CD14-positive monocyte (primary cell): Measurements from ENCODE around the gene RASAL3. TPM values are rescaled to one million over a fixed set of nuclear protein-coding genes. Genes with fewer than 3 reads are reported as not detected.

Experiments
- DNase-seq, 3 donors: peaks; one replicate each; pipeline ENCODE4 v3.0.0-alpha.2; 2011 to 2022
- H2AFZ ChIP-seq: 2 replicates; pipeline ENCODE4 v1.6.0; 2012; ENCODE audit warnings: mild to moderate bottlenecking, low read depth, low read length, inconsistent platforms; ENCODE audit not compliant: insufficient read depth, poor library complexity, severe bottlenecking
- H3K27ac ChIP-seq, 2 donors: 1 replicate in 1 of 2; 2 replicates in 1 of 2; pipeline ENCODE4 v1.5.1; 2012 to 2013; ENCODE audit warnings: low read length in 2 of 2, control low read depth in 1 of 2, inconsistent platforms in 1 of 2, low read depth in 1 of 2, mild to moderate bottlenecking in 1 of 2
- H3K27me3 ChIP-seq, 2 donors: one replicate each; pipeline versions ENCODE4 v1.6.0 to v1.6.1; 2011 to 2013; ENCODE audit warnings: low read length in 2 of 2; ENCODE audit not compliant: control insufficient read depth in 2 of 2, insufficient read depth in 2 of 2
- H3K36me3 ChIP-seq, 2 donors: replicated peaks in 1 of 2; 1 replicate in 1 of 2; 2 replicates in 1 of 2; pipeline versions ENCODE4 v1.5.1 to v1.6.1; 2012 to 2013; ENCODE audit warnings: low read length in 2 of 2, control low read depth in 1 of 2, inconsistent platforms in 1 of 2, mild to moderate bottlenecking in 1 of 2; ENCODE audit not compliant: insufficient read depth in 2 of 2, control insufficient read depth in 1 of 2
- H3K4me1 ChIP-seq, 2 donors: 1 replicate in 1 of 2; 2 replicates in 1 of 2; pipeline versions ENCODE4 v1.5.1 to v1.6.1; 2012 to 2013; ENCODE audit warnings: low read length in 2 of 2, control low read depth in 1 of 2, inconsistent platforms in 1 of 2, mild to moderate bottlenecking in 1 of 2, moderate library complexity in 1 of 2; ENCODE audit not compliant: insufficient read depth in 2 of 2, control insufficient read depth in 1 of 2
- H3K4me2 ChIP-seq: replicated peaks from 2 replicates; pipeline ENCODE3; 2012; ENCODE audit warnings: low read length, moderate library complexity, mild to moderate bottlenecking; ENCODE audit not compliant: poor library complexity, severe bottlenecking; ENCODE audit errors: extremely low read depth
- H3K4me3 ChIP-seq, 3 experiments: fragments of 200-600 bp in 1 of 3; sonication (generic) in 1 of 3; replicated peaks in 1 of 3; 1 replicate in 2 of 3; 2 replicates in 1 of 3; pipeline ENCODE4 v1.5.1; 2011 to 2013; ENCODE audit warnings: low read length in 3 of 3, mild to moderate bottlenecking in 3 of 3, control low read depth in 2 of 3, low read depth in 2 of 3, inconsistent platforms in 1 of 3, moderate library complexity in 1 of 3
- H3K79me2 ChIP-seq: 2 replicates; pipeline ENCODE4 v1.6.0; 2012; ENCODE audit warnings: mild to moderate bottlenecking, control low read depth, inconsistent platforms, low read length, moderate library complexity; ENCODE audit not compliant: insufficient read depth
- H3K9ac ChIP-seq: 2 replicates; pipeline ENCODE4 v1.6.0; 2017; ENCODE audit warnings: low read length, mild to moderate bottlenecking; ENCODE audit not compliant: insufficient read depth, poor library complexity, severe bottlenecking
- H3K9me3 ChIP-seq, 2 donors: replicated peaks in 1 of 2; 1 replicate in 1 of 2; 2 replicates in 1 of 2; pipeline versions ENCODE4 v1.5.1 to v1.6.1; 2012 to 2013; ENCODE audit warnings: low read length in 2 of 2, control low read depth in 1 of 2; ENCODE audit not compliant: control insufficient read depth in 1 of 2, insufficient read depth in 1 of 2
- H4K20me1 ChIP-seq: 2 replicates; pipeline ENCODE4 v1.6.0; 2012; ENCODE audit warnings: mild to moderate bottlenecking, low read length, control low read depth, moderate library complexity; ENCODE audit not compliant: insufficient read depth
- H3K27ac Mint-ChIP-seq, 7 donors: one replicate each; pipeline ENCODE4 v1.8.0; 2020; ENCODE audit warnings: mild to moderate bottlenecking in 7 of 7, mixed read lengths in 7 of 7, moderate library complexity in 6 of 7, inconsistent platforms in 2 of 7
- H3K27me3 Mint-ChIP-seq, 3 donors: one replicate each; pipeline ENCODE4 v1.8.0; 2021 to 2022; ENCODE audit warnings: low read depth in 3 of 3, mild to moderate bottlenecking in 3 of 3, mixed read lengths in 3 of 3, moderate library complexity in 3 of 3, inconsistent platforms in 1 of 3
- H3K36me3 Mint-ChIP-seq, 2 donors: one replicate each; pipeline ENCODE4 v1.8.0; 2020; ENCODE audit warnings: mixed read lengths in 2 of 2, inconsistent platforms in 1 of 2, mild to moderate bottlenecking in 1 of 2
- H3K4me1 Mint-ChIP-seq: one replicate; pipeline ENCODE4 v1.8.0; 2020; ENCODE audit warnings: mild to moderate bottlenecking, mixed read lengths
- H3K4me3 Mint-ChIP-seq, 2 donors: one replicate each; pipeline ENCODE4 v1.8.0; 2020; ENCODE audit warnings: mild to moderate bottlenecking in 2 of 2, mixed read lengths in 2 of 2, moderate library complexity in 1 of 2
- H3K9me3 Mint-ChIP-seq, 7 donors: one replicate each; pipeline ENCODE4 v1.8.0; 2020 to 2022; ENCODE audit warnings: mixed read lengths in 7 of 7, mild to moderate bottlenecking in 6 of 7, moderate library complexity in 6 of 7, inconsistent platforms in 2 of 7
- CTCF ChIP-seq: fragments of 200-600 bp; IDR thresholded peaks from one replicate; pipeline ENCODE4 v1.8.0; 2022; ENCODE audit warnings: antibody characterized with exemption, mild to moderate bottlenecking
- WGBS: methylation state at CpG from one replicate; pipeline ENCODE4 v1.1.5; 2013; ENCODE audit warnings: missing lambda C conversion rate; ENCODE audit not compliant: insufficient coverage; 5-methylcytosine and 5-hydroxymethylcytosine counted together
- intact Hi-C, 2 donors: fragments of 100-400 bp; cut with micrococcal nuclease; formaldehyde crosslinking; loops; one replicate each; pipeline versions ENCODE4 v1.15.0 to v1.15.1; 2023
- polyA plus RNA-seq, 3 donors: library from polyadenylated mRNA; depleted of rRNA in 1 of 3; unstranded in 2 of 3; stranded (reverse) in 1 of 3; fragments of 300-500 nt in 2 of 3; fragments of >200 nt in 1 of 3; fragmentation: Illumina TruSeq in 2 of 3; gene quantifications; 1 replicate in 2 of 3; 2 replicates in 1 of 3; pipeline ENCODE4 v1.2.3, GENCODE V29; 2012 to 2021

RASAL3 gene
- polyA plus RNA-seq, 3 donors = 4.5 to 45.4 (median 13.6) TPM

- Histone ChIP-seq H3K79me2 (peaks cover 39% of the 10 kb centered on the region), H4K20me1 (peaks cover 28% of the 10 kb centered on the region), H3K36me3 (peaks cover 63 to 79% of the 10 kb centered on the region in 2 donors), H3K9me3 (peaks cover 6 to 10% of the 10 kb centered on the region in 2 donors), H3K4me1 (peaks cover 13 to 17% of the 10 kb centered on the region in 2 donors), H2AFZ (no peak overlapping the region), H3K27me3 (no peaks in the 10 kb centered on the region), H3K4me2 (no peak overlapping the region), H3K4me3 (no peak overlapping the region), H3K9ac (no peak overlapping the region), H3K27ac (no peak overlapping the region)
- intact Hi-C loops = no loop called here
- DNase-seq = no peak
- H3K27ac Mint-ChIP-seq = no peak overlapping the region
- TF ChIP-seq CTCF = no peak
- H3K4me1 Mint-ChIP-seq = peaks cover 17% of the 10 kb centered on the region
- H3K36me3 Mint-ChIP-seq = peaks cover 45 to 69% of the 10 kb centered on the region in 2 donors
- H3K9me3 Mint-ChIP-seq = peaks cover 0 to 8% (median 6%) of the 10 kb centered on the region in 7 donors
- 96% methylated on average over 15 of the region's 16 CpGs for WGBS
- H3K4me3 Mint-ChIP-seq = no peak overlapping the region
- peaks cover 0 to 2% (median 0%) of the 10 kb centered on the region in 3 donors for H3K27me3 Mint-ChIP-seq
Observed at GRCh38 chr19:15426485-15427349, 37.6 kb downstream of the RASAL3 start.

GRCh38 chr19:15425321-15425950 is 38.9 kb downstream of the RASAL3 start:
- Histone ChIP-seq H3K9me3 (peaks cover 6 to 10% of the 10 kb centered on the region in 2 donors), H2AFZ (no peak overlapping the region), H3K9ac (no peak overlapping the region), H3K27me3 (no peaks in the 10 kb centered on the region), H3K79me2 (peaks cover 26% of the 10 kb centered on the region), H3K27ac (no peak overlapping the region), H3K4me1 (peaks cover 0 to 4% of the 10 kb centered on the region in 2 donors), H3K36me3 (peaks cover 63 to 86% of the 10 kb centered on the region in 2 donors), H3K4me3 (no peak overlapping the region), H3K4me2 (no peak overlapping the region), H4K20me1 (peaks cover 24% of the 10 kb centered on the region)
- Mint-ChIP-seq H3K36me3 (peaks cover 43 to 78% of the 10 kb centered on the region in 2 donors), H3K4me3 (no peak overlapping the region), H3K27me3 (peaks cover 0 to 1% (median 0%) of the 10 kb centered on the region in 3 donors), H3K27ac (no peak overlapping the region), H3K4me1 (peaks cover 5% of the 10 kb centered on the region), H3K9me3 (peaks cover 0 to 8% (median 6%) of the 10 kb centered on the region in 7 donors)
- TF ChIP-seq CTCF = no peak
- intact Hi-C loops = no loop called here
- DNase-seq = no peak
- 98% methylated on average over 25 of the region's 36 CpGs for WGBS
